Measurements from ENCODE around the gene LONRF3. TPM values are rescaled to one million over a fixed set of nuclear protein-coding genes. Genes with fewer than 3 reads are reported as not detected.
"Not testable (repeated sequence)": the region's sequence is repeated elsewhere in the genome, so short reads cannot be mapped to it uniquely, and the experiment has no call there.

Gene LONRF3
- polyA plus RNA-seq, 3 donors from 2014 or later, result 1.8 to 3.0 (median 2.3) TPM

- not testable (repeated sequence) for H3K36me3 Mint-ChIP-seq, H3K9me3 Mint-ChIP-seq, H3K27ac Mint-ChIP-seq, H3K4me3 Mint-ChIP-seq, H3K4me1 Mint-ChIP-seq, DNase-seq
- H3K27me3 Mint-ChIP-seq (ENCODE audit: low read depth in 3 of 3), result peaks cover 0 to 14% (median 0%) of the 10 kb centered on the region in 3 donors
These were observed 55.2 kb downstream of the LONRF3 start for GRCh38 chrX:119029656-119030055.

GRCh38 chrX:119030990-119031389 is 56.6 kb downstream of the LONRF3 start:
- Mint-ChIP-seq H3K4me3 (no peak overlapping the region), H3K27me3 (ENCODE audit: low read depth in 3 of 3) (peaks cover 0 to 11% (median 0%) of the 10 kb centered on the region in 3 donors), H3K36me3 (no peaks in the 10 kb centered on the region), H3K9me3 (peaks cover 0 to 6% (median 1%) of the 10 kb centered on the region in 6 donors), H3K27ac (no peak overlapping the region), H3K4me1 (no peaks in the 10 kb centered on the region)
- no peak for DNase-seq

GRCh38 chrX:119036107-119037029 is 62.0 kb downstream of the LONRF3 start:
- Mint-ChIP-seq H3K27ac (no peak overlapping the region), H3K4me3 (no peak overlapping the region), H3K9me3 (peaks cover 0 to 6% (median 1%) of the 10 kb centered on the region in 6 donors), H3K36me3 (no peaks in the 10 kb centered on the region), H3K4me1 (no peaks in the 10 kb centered on the region), H3K27me3 (ENCODE audit: low read depth in 3 of 3) (peaks cover 0 to 16% (median 1%) of the 10 kb centered on the region in 3 donors)
- DNase-seq, result no peak

- H3K4me3 Mint-ChIP-seq, result no peak overlapping the region
- H3K27me3 Mint-ChIP-seq (ENCODE audit: low read depth in 3 of 3), result peaks cover 0 to 9% (median 1%) of the 10 kb centered on the region in 3 donors
- no peak for DNase-seq
- H3K9me3 Mint-ChIP-seq, result no peaks in the 10 kb centered on the region
- H3K4me1 Mint-ChIP-seq, result no peaks in the 10 kb centered on the region
- H3K36me3 Mint-ChIP-seq, result no peaks in the 10 kb centered on the region
- no peak overlapping the region for H3K27ac Mint-ChIP-seq
These were observed 66.0 kb downstream of the LONRF3 start for GRCh38 chrX:119040432-119040831.

- H3K36me3 Mint-ChIP-seq, result no peaks in the 10 kb centered on the region
- DNase-seq, result no peak
- no peak overlapping the region for H3K4me3 Mint-ChIP-seq
- H3K27ac Mint-ChIP-seq, result no peak overlapping the region
- H3K9me3 Mint-ChIP-seq, result no peaks in the 10 kb centered on the region
- H3K4me1 Mint-ChIP-seq, result no peaks in the 10 kb centered on the region
- peaks cover 0 to 11% (median 1%) of the 10 kb centered on the region in 3 donors for H3K27me3 Mint-ChIP-seq (ENCODE audit: low read depth in 3 of 3)
These were observed 66.8 kb downstream of the LONRF3 start for GRCh38 chrX:119041175-119041574.

GRCh38 chrX:119042040-119042439 is 67.6 kb downstream of the LONRF3 start:
- no peaks in the 10 kb centered on the region for H3K36me3 Mint-ChIP-seq
- H3K4me3 Mint-ChIP-seq, result no peak overlapping the region
- DNase-seq, result no peak
- H3K27me3 Mint-ChIP-seq (ENCODE audit: low read depth in 3 of 3), result peaks cover 0 to 11% (median 1%) of the 10 kb centered on the region in 3 donors
- H3K9me3 Mint-ChIP-seq, result no peaks in the 10 kb centered on the region
- H3K4me1 Mint-ChIP-seq, result no peaks in the 10 kb centered on the region
- no peak overlapping the region for H3K27ac Mint-ChIP-seq

GRCh38 chrX:119042996-119043395 is 68.6 kb downstream of the LONRF3 start:
- Mint-ChIP-seq H3K4me1 (no peaks in the 10 kb centered on the region), H3K27me3 (ENCODE audit: low read depth in 3 of 3) (peaks cover 0 to 11% (median 5%) of the 10 kb centered on the region in 3 donors), H3K36me3 (no peaks in the 10 kb centered on the region), H3K27ac (no peak overlapping the region), H3K4me3 (no peak overlapping the region), H3K9me3 (no peaks in the 10 kb centered on the region)
- DNase-seq, result no peak

GRCh38 chrX:119045884-119046283 is 71.5 kb downstream of the LONRF3 start:
- H3K9me3 Mint-ChIP-seq, result no peaks in the 10 kb centered on the region
- no peak for DNase-seq
- H3K27ac Mint-ChIP-seq, result no peak overlapping the region
- no peaks in the 10 kb centered on the region for H3K36me3 Mint-ChIP-seq
- H3K27me3 Mint-ChIP-seq (ENCODE audit: low read depth in 3 of 3), result peaks cover 4 to 7% (median 5%) of the 10 kb centered on the region in 3 donors
- no peaks in the 10 kb centered on the region for H3K4me1 Mint-ChIP-seq
- H3K4me3 Mint-ChIP-seq, result no peak overlapping the region

GRCh38 chrX:119055687-119056086 is 81.3 kb downstream of the LONRF3 start:
- peaks cover 0 to 8% (median 7%) of the 10 kb centered on the region in 3 donors for H3K27me3 Mint-ChIP-seq (ENCODE audit: low read depth in 3 of 3)
- no peaks in the 10 kb centered on the region for H3K36me3 Mint-ChIP-seq
- H3K9me3 Mint-ChIP-seq, result no peaks in the 10 kb centered on the region
- no peak for DNase-seq
- no peak overlapping the region for H3K27ac Mint-ChIP-seq
- no peaks in the 10 kb centered on the region for H3K4me1 Mint-ChIP-seq
- no peak overlapping the region for H3K4me3 Mint-ChIP-seq

- no peak overlapping the region for H3K4me3 Mint-ChIP-seq
- H3K4me1 Mint-ChIP-seq, result no peaks in the 10 kb centered on the region
- H3K36me3 Mint-ChIP-seq, result no peaks in the 10 kb centered on the region
- no peak overlapping the region for H3K27ac Mint-ChIP-seq
- DNase-seq, result no peak
- no peaks in the 10 kb centered on the region for H3K9me3 Mint-ChIP-seq
- peaks cover 0 to 4% (median 2%) of the 10 kb centered on the region in 3 donors for H3K27me3 Mint-ChIP-seq (ENCODE audit: low read depth in 3 of 3)
These were observed 88.4 kb downstream of the LONRF3 start for GRCh38 chrX:119062750-119063374.

GRCh38 chrX:119063428-119063827 is 89.0 kb downstream of the LONRF3 start:
- no peak for DNase-seq
- Mint-ChIP-seq H3K9me3 (no peaks in the 10 kb centered on the region), H3K4me1 (no peaks in the 10 kb centered on the region), H3K27ac (no peak overlapping the region), H3K27me3 (ENCODE audit: low read depth in 3 of 3) (peaks cover 0 to 4% (median 2%) of the 10 kb centered on the region in 3 donors), H3K36me3 (no peaks in the 10 kb centered on the region), H3K4me3 (no peak overlapping the region)

- peak in 2 of 3 donors; percentile 2 to 10 for DNase-seq
- no peaks in the 10 kb centered on the region for H3K9me3 Mint-ChIP-seq
- H3K4me3 Mint-ChIP-seq, result no peak overlapping the region
- H3K27me3 Mint-ChIP-seq (ENCODE audit: low read depth in 3 of 3), result peaks cover 0 to 2% (median 2%) of the 10 kb centered on the region in 3 donors
- H3K36me3 Mint-ChIP-seq, result no peaks in the 10 kb centered on the region
- no peak overlapping the region for H3K27ac Mint-ChIP-seq
- no peaks in the 10 kb centered on the region for H3K4me1 Mint-ChIP-seq
These were observed 92.8 kb downstream of the LONRF3 start for GRCh38 chrX:119067023-119067739.

Data from immature natural killer cell (primary cell).